GM21576 (cell line): Measurements from ENCODE around the gene NR5A2.

Experiments
- ATAC-seq: cut with Tn5 transposase; IDR thresholded peaks from one replicate; pipeline ENCODE4 v1.9.1; 2021; ENCODE audit warnings: mild to moderate bottlenecking, moderate library complexity; ENCODE audit not compliant: unreplicated experiment

NR5A2 gene

DNA sequence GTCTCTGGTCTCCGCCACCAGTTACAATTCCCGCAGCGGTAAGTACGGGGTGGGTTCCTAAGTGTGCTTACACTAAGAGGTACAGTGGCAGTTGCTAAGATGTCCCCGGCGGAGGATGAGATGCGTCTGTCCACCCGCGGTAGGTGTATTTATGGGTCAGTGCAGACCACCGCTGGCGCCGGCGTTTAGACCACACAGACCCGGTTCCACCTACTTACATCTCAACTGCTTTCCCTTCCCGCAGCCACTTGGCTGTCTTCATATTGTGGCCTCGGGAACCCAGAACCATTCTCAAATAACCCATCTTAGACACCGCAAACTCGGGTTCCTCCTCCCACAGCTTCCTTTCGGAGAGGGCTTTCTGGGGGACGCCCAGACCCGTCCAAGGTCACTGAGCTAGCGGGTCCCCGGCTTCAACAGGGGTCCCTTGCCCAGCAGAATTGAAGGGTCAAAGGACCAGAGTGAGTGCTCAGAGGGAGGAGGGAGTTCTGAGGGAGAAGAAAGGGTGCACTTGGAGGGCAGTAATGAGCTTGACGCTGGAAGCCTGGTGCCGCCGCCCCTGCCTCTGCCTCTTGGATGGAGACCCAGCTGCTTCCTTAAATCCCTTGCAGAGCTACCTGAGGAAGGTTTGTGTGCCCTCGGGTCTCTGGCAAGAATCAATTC, 8.6 kb downstream of the NR5A2 start:
- ATAC-seq: no peak

DNA sequence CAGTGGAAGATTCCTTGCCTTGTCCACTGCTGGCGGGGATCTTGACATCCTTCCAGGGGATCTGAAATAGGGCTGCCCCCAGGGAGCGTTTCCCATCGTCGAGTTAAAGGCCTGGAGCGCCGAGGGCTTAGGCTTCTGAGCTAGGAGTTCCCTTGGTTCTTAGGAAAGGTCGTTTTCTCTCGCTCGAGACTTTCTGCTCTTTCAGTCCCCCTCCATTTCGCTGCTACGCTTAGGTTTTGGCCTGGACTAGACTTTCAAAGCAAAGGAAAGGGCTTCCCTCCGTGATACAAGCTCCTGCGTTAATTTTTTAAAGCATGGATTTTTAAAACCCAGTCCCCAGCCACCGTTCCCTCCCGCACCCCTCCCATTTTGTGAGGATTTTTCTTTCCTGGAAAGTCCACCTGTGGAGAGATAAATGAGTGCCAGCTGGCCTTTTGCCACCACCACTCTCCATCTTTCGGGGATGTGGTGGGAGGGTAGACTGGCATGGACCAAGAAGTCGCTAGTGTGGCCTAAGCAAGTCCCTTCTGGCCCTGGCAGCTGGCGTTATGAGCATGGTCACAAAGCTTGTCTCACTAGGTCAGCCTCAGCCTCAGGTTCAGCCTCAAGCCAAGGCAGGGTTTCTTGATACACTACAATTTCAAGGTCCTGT, 9.2 kb downstream of the NR5A2 start:
- ATAC-seq: no peak

DNA sequence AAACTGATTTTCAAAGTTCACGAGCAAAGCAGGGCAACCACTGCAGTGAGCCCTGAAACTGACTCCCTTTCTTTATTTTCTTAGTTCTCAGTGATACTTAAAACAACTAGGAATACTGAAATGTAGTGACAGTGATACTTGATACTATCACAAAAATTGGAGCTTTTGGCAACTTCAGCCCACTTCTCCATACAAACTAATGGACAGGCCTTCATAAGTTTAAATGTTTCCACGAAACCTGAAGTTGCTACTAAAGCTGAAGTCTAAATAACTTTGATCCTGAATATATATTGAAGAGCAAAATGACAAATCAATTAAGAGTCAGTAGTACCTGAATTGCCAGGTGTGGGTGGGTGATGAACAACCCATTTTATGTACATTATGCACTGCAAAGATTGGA, 10.0 kb downstream of the NR5A2 start:
- ATAC-seq: no peak

DNA sequence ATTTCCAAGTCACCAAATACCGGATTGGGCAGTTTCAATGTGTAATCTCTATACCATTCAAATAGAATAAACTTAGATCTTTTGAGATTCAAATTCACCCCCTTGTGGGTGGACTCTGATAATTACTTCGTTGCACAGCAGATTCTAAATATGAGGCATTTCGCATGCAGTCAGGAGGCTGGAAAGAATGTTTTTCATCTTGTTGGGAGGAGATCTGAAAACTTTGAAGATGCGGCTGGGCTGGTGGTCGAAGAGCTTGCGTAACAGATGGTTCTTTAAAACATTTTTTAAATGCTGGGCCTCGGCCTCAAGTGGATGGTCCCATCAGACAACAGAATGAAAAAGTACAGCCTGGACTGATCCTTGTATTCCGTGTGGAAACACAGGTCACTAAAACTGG, 10.4 kb downstream of the NR5A2 start:
- ATAC-seq: no peak

DNA sequence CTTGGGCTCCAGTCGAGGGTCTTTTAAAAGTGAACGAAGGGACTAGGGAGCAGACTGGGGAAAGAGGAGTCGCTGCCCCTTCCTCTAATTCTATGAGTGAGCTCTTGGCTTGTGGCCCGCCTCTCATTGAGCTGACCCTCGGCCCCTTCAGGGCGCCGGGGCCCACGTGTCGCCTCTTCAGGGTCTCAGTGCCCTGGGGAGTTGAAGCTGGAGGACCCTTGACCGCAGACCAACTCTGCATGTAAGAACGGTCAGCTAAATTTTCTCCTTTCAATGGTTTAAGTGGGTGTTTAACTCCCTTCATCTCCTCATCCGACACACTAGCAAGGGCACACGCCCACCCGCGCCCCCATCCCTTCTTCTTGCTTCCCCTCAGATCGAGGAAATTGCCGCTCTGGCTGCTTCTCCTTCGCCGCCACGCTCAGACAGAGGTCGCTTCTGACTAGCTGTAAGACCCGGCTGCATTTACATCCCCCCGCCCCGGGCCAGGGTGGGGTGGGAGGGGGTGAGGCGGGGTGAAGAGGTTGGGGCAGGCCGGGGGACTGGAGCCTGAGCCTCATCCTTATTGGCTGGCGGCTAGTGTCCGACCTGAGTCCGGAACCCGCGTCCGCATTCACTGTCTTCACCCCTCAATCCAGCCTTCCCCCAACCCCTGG, 10.9 kb downstream of the NR5A2 start:
- no peak for ATAC-seq

DNA sequence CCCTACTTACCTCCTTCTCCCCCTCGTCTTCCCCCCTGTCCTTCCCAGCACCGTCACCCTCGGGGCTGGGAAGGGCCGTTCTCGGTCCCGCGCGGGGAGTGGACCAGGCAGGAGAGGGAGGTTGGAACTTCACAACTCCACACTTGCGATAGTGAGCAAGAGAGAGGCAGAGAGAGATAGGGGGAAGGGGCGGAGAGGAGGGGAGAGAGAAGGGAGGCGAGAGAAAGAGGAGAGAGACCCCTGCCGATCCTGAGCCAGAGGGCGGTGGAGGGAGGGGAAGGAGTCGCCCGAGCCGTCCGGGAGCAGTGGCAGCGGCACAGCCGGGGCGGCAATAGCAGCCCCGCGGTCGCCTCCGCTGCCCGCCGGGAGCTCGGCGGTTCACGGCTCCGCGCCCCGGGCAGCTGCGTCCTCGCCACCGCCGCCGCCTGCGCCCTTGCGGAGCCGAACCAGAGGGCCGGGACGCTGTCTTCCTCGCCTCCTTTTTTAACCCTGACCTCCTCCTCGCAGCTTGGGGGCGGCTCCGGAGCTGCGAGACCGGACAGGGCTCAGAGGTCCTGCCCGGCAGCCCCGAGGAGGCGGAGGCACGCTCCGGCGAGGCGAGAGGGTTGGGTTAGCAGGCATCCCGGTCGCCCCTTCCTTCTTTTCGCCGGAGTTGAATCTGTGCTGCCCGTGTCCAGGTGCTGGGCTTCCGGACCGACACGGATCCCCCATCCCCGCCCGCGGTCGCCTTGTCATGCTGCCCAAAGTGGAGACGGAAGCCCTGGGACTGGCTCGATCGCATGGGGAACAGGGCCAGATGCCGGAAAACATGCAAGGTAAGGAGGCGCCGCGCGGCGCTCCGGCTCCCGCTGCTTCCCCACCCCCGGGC, 11.7 kb downstream of the NR5A2 start:
- no peak for ATAC-seq

DNA sequence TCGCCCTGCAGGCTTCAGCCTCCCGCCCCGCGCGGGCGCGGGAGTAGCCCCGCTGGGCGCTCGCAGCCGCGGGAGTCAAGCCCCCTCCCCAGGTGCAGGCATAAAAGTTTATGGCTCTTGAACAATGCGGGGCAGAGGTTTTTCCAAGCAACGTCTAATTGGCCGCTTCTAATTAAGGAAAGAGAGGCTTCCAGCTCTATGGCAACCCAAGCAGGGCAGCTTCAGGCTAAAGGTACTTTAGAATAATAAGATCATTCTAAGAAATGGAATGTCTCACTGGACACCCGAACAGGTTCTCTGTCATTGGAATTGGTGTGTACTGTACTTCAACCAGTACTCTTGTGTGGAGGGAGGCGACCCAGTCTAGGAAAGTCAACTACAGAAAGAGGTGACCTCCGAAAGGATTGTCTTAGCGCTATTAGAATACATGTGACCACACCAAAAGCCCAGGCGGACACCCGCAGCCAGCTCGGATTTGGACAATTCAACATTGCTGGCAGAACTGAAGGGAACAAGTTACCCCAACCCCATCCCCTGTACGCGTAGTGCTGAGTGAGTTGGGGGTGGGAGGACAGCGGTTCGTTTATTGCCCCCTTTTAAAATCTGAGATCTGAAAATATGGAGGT, 12.5 kb downstream of the NR5A2 start:
- no peak for ATAC-seq

DNA sequence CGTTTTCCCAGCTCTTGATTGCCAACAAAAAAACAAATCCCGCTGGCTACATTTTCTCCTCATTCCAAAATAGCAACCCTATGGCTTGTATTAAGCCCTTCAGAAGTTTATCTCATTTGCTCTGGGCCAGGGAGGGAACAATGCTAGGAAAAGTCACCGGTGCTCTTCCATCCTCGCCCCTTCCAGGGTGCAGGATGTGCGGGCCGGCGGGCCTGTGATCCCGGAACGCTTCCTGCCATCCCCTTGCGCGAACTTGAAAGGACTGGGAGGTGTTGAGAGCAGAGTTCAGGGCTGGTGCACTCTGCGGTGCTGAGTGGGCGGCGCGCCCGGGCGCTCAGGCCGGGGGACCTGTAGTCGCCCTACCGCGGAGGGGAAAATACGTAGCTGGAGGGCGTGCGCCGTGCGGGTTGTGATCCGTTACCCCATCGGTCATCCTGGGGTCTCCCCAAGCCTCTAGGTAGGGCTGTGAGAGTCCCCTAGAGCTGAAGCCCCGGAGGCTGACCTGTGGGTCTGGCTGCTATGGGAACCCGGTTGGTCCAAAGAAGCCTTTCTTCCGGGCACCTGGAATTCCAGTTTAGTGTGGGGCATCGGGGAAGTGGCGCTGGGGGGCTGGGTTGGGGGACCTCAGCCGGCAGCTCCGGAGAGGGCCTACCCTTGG, 13.1 kb downstream of the NR5A2 start:
- no peak for ATAC-seq

DNA sequence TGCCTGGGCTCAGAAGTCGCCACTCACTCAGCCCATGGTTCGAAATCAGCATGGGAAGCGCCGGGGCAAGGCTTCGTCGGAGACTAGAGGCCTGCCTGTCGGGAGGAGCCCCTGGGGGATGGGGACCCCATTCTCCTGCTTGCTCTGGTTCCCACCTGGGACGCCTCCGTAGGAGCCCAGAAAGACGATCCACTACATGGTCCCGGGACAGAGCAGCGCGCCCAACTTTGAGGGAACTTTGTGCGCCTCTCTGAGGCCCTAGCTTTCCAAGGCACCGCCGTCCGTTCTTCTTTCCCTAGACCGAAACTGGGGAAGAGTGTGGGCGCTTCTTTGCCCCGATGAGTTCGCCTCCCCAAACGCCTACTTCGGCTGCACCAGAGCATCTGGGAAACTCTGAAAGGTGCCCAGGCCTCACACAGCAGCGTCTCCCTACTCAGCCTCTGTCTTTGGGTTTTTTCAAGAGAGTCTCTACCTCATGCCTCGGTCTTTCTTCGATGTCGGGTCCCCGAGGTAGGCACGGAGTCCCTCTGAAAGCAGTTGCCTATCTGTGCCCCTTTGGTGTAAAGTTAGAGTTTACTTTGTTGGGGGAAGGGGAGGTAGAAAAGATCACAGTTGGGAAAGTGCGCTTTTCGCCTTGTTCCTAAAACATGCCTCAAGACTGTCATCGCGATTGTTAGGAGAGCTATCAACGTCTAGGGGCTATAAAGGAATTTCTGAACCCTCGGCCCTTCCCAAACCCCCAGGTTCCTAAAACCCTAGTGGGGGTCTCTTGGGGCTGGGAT, 14.0 kb downstream of the NR5A2 start:
- no peak for ATAC-seq

DNA sequence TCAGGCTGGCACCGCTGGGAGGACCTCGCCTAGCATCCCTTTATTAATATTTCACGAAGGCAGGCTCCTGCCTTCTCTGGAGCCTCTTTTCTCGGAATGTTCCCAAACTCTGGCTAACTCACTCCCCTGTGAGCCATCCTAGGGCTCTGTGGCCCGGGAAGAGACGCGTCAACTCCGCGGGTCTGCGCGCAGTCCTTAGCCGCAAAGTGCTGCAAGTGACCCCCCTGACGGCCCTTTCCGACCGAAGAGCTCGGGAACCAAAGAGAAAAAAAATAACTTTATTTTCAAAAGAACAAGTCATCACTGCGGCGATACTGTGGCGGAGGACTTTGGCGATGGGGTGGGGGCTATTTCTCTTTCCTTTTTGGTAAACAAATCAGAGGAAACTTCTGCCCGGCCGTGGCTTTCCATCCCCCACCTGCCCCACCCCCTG, 14.6 kb downstream of the NR5A2 start:
- ATAC-seq: no peak

DNA sequence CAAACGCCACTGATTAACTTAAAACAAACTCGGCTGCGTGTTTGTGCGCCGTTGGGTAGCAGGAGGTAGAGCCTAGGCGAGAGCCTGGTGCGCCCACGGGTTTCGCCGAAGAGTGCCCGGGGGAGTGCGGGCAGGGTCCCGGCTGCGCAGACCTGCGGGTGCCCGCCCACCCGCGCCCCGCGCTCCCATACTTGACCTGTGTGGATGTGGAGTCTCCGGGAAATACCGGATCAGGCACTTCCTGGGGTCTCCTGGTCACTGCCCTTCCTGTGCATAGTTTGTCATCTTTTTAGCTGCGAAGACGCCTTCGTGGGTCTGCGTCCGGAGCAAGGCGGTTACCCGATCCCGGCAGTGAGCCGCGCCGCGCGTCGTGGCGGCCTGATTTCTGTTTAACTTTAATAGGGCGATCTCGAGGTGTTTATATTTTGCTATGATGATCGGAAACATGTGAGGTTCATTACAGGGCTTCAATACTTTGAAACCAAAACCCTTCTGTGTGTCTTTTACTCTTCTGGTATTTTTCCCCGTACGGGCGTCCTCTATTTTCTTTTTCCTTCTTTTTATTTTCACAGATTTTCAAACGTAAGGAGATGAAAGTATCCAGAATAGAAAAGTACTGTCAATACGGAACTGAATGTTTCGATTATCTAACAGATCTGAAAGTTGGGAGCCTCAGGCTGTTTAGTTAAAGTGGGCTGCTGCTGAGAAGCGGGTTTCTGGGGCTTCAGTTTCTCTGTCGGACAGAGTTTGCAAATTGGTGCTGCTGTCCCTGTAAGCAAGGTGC, 15.2 kb downstream of the NR5A2 start:
- no peak for ATAC-seq

DNA sequence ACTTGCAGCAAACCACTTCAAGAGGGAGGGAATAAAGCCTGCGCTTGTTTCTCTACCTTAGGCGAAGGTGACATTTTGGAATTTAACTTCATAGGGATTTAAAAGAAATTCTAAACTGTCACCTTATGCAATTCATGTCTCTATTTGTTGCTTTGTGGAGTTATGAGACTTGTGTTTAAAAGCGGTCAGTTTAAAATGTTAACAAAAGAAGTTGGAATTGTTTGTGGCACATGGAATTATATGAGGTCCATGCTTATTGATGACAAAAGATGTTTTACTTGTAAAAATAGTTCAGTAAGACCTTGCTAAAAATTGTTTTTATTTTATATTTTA, 15.8 kb downstream of the NR5A2 start:
- ATAC-seq: no peak

DNA sequence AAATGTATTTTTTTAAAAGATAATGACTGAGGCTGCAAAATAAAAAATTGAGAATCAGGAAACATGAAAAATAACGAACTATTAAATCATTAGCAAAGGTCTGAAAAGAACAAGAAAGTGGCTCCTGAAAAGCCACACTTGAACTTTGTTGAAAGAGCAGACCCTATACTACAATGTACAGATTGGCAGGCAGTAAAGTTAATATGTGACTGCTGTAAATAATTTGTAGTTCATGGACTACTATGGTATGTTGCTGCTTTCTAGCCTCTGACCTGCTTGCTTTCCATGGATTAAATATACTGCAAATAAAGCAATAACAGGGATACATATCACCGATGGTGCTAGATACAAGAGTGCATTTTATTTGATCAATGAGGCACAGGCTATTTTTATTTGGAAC, 18.6 kb downstream of the NR5A2 start:
- ATAC-seq: no peak

DNA sequence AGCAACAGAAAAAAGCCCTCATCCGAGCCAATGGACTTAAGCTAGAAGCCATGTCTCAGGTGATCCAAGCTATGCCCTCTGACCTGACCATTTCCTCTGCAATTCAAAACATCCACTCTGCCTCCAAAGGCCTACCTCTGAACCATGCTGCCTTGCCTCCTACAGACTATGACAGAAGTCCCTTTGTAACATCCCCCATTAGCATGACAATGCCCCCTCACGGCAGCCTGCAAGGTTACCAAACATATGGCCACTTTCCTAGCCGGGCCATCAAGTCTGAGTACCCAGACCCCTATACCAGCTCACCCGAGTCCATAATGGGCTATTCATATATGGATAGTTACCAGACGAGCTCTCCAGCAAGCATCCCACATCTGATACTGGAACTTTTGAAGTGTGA, 20.7 kb downstream of the NR5A2 start:
- no peak for ATAC-seq

DNA sequence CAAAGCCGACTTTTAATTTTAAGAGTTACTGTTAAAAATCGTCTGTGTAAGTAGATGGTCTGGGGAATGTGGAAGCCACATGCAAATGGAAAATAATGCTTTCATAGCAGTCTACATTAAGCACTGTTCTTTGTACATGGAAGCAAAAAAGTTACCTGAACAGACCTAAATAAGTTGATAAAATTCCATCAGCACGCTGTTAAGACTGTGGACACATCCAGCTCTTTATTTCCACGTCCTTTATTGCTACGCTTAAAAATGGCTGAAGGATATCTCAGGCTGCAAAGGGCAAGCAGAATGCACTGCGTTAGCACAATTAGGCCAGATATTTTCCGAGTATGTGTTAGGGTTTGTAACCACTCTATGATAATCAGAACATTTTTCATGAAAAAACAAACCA, 22.3 kb downstream of the NR5A2 start:
- ATAC-seq: no peak

DNA sequence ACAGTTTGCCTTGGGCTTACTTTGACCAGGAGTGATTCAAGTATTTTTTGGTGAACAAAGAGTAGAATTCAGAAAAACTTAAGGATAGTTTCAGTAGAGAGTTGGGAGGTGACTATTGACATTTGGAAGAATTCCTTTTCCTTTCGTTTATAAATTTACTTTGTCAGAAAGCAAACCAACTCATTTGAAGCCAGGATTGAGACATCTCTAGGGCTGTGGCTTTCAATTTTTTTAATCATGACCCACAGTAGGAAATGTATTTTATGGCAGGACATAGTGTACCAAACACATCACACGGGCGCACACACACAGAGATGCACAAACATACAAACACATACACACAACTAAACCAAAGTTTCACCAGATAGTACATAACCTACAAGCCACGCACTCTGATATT, 24.1 kb downstream of the NR5A2 start:
- no peak for ATAC-seq

DNA sequence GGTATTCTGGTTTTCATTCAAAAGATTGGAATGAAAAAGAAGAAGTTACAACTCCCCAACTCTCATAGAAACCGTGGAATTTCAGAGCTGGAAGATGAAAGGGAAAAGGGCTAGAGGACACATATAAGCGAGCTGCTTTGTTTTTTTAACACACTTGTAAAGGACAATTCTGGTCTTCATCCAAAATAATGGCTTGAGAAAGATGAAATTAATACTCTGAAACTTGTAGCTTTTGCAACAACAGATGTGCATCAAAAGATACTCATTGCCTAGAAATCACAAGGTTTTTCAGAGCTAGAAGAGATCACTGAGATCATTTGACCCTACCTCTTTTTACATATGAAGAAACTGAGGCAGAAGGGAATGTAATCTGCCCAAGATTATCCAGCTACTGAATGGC, 25.6 kb downstream of the NR5A2 start:
- ATAC-seq: no peak

DNA sequence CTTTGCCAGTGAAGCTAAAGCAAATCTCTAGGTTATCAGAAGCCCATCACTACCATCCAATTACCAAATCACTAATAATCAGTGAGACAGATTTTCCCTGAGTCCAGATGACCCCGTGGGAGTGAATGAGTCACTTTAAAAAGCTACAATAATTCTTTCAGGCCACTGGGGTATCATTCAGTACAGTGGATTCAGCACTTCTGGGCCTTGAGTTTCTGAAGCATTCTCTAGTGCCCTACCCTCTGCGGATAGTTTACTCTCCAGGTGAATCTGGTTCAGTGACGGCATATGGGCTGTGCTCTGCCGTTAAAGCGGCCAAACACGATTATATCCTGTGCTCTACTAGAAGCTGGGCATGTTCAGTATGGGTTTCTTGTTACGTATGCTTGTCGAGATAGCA, 26.1 kb downstream of the NR5A2 start:
- no peak for ATAC-seq

DNA sequence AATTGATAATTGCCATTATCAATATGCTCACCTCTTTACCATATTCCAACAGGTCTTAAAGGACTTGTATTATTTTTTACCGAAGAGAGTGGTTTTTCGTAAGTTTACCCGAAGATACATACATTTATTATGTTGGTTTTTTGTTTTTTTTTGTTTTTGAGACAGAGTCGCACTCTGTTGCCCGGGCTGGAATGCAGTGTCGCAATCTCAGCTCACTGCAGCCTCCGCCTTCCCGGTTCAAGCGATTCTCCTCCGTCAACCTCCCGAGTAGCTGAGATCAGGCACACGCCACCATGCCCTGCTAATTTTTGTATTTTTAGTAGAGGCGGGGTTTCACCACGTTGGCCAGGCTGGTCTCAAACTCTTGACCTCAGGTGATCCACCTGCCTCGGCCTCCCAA, 30.8 kb downstream of the NR5A2 start:
- no peak for ATAC-seq
